GM12873 (cell line): ENCODE measurements around the gene TSSC4.

Experiments used
- CTCF ChIP-seq: IDR thresholded peaks from 2 replicates; pipeline ENCODE4 v1.5.1; 2012; ENCODE audit warnings: low read depth, mild to moderate bottlenecking, moderate library complexity, low read length, control low read depth; ENCODE audit not compliant: insufficient read depth; ENCODE audit errors: missing control alignments

The TSSC4 gene

GRCh38 chr11:2395211-2395730 lies 5.3 kb upstream of the TSSC4 start:
- no peak for TF ChIP-seq CTCF

DNA sequence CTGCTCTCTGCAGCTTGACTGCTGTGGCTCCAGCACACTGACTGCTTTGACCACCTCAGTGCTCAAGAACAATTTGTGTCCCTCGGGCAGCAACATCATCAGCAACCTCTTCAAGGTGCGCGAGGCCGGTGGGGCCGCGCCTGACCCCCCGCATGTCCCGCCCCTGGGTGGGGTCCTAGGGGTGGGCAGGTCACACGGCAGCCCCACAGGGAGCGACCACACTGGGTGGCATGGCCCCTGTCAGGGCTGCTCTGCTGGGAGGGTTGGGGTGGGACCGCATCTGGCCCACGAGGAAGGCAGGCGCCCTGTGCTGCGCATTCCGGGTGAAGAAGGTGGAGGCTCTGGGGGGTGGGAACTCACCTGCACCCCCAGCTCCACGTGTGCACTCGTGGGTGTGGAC lies 4.7 kb upstream of the TSSC4 start:
- no peak for TF ChIP-seq CTCF

- no peak for TF ChIP-seq CTCF
Measured at GRCh38 chr11:2396471-2396870, 4.1 kb upstream of the TSSC4 start.

DNA sequence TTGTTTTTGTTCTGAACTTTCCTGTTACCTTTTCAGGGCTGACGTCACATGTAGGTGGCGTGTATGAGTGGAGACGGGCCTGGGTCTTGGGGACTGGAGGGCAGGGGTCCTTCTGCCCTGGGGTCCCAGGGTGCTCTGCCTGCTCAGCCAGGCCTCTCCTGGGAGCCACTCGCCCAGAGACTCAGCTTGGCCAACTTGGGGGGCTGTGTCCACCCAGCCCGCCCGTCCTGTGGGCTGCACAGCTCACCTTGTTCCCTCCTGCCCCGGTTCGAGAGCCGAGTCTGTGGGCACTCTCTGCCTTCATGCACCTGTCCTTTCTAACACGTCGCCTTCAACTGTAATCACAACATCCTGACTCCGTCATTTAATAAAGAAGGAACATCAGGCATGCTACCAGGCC lies 3.5 kb upstream of the TSSC4 start:
- no peak for TF ChIP-seq CTCF

DNA sequence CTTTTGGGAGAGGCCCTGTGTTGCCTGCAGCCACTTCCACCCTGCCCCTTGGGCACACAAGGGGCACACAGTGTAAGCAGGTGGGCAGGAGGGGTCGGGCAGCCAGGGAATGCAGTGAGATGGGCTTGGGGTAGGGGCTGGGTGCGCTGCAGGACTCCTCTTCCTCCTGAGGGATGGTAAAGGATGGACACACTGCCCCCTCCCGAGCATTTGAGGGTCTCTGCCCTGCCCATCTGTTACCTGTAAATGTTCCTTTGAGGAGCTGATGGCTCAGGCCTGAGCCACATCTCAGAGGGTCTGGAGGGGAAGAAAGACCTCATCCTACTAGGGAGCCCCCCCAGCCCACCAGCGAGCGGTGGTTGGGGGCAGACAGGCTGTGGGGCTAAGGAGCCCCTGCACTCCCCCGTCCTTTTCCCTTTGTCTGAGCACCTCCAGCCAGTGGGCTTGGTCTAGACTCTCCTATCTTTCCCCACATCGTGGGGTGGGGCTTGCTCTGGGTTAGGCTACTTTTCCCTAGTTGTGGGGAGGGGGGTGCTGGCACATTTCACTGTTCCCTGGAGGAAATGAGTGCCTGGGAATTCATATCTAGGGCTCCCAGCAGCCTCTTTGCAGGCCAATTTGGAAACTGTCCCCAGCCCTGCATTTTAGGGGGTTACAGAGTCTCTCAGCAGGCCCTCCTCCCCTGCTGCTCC lies 1.7 kb upstream of the TSSC4 start:
- TF ChIP-seq CTCF: peak; percentile 16

DNA sequence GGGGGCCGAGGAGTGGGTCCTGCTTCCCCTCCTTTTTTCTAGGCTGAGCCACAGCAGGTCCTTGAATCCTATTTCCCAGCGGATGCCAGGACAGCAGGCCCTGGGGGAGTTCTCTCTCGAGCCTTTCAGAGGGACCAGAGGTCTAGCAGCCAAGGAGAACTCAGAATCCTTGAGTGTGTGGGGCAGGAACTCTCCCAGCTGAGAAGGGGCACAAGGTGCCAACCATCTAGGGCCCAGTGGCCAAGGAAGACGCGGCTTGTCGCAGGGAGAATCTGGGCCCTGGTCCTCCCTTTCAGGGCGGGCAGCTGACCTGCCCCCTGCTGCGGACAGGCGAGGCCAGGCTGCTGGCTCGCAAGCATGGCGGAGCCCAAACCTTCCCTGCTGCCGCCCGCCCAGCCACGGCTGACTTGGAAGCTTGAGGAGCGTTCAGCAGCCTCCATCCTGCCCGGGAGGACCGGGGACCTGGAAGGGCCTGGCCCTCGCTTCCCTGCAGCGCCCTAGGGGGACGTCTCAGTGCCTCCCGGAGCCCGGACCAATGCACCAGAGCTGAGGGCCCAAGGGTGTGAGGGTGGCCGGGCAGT lies 972 bp upstream of the TSSC4 start:
- TF ChIP-seq CTCF: no peak

GRCh38 chr11:2400762-2401435 lies 349 bp downstream of the TSSC4 start:
- TF ChIP-seq CTCF: no peak
